Measurements from ENCODE around the gene DENND11.

The DENND11 gene

DNA sequence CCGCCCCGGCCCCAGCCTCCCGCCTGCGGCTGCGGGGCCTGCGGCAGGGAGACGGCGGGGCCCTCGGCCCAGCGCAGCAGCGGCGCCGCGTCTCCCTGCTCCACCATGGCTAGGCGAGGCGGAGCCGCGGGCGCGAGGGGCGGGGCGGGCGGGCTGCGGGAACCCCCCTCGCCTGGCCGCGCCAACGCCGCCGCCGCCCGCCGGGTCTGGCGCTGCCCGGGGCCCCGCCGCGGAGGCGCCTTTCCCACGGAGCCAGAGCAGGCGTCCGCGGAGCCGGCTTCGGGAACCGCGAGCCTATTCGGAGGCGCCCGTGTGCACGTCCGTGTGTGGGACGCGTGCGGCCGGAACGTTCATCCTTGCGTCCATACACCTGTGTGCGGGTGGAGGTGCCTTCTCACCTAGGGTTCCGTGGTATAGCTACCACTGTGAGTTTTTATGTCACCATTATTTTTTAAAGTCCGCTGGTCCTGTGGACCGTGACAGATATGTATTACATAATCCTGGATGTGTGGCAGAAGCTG, at the start of gene DENND11:
Gene DENND11, minus strand, starts transcription at position 120 of the 521 bp plus-strand sequence. Its CDS starts 13 bp downstream, at position 107.
- TF ChIP-seq GATA3 (IDR thresholded peaks at IDR 0.05; ENCODE audit: low read depth, low read length) (no peak), GATA2 (IDR thresholded peaks at IDR 0.05; ENCODE audit: low read depth, low read length) (no peak)

GRCh38 chr7:141748396-141748795, 46.4 kb upstream of the DENND11 start:
- TF ChIP-seq GATA2 (IDR thresholded peaks at IDR 0.05; ENCODE audit: low read depth, low read length): no peak

DNA sequence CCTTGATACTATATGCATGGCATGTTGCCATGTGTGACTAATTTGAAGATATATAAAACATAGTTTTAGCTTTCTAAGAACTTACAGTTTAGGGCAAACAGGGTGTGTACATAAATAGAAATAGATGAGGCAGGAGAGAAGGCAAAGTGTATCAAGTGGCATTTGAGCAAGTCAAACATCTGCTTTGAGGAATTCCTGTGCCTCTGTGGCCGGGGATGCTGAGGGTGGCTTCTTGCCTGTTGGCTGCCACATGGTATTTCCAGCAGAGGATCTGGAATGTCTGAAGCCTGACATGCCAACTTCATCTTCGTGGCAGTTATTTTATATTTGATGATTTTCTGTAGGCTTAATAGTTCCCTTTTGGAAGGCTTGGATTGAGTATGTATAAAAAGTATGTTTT, 42.2 kb upstream of the DENND11 start:
- no peak for TF ChIP-seq GATA3 (IDR thresholded peaks at IDR 0.05; ENCODE audit: low read depth, low read length)
- TF ChIP-seq GATA2 (IDR thresholded peaks at IDR 0.05; ENCODE audit: low read depth, low read length): no peak

- TF ChIP-seq GATA3 (IDR thresholded peaks at IDR 0.05; ENCODE audit: low read depth, low read length): no peak
These were observed 40.3 kb upstream of the DENND11 start for GRCh38 chr7:141742229-141742628.

DNA sequence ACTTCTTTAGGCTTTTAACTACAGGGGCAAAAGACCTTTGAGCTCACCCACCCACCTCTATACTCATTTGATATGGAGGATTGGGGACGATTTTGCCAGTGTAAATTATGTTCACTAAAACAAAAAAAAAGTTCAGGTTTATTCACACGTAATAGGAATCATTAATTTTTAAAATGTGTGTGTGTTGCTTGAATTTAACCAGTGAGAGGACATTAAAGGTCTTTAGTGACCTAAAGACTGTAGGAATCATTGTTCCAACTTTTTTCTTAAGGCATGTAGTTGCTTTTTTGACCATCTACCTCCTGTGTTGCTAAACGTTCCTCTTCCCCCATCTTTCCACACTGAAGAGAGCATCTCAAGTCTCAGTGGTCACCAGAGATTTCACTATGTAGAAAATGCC, 37.3 kb upstream of the DENND11 start:
- TF ChIP-seq GATA3 (IDR thresholded peaks at IDR 0.05; ENCODE audit: low read depth, low read length) (no peak), GATA2 (IDR thresholded peaks at IDR 0.05; ENCODE audit: low read depth, low read length) (no peak)

GRCh38 chr7:141738592-141739013, 36.6 kb upstream of the DENND11 start:
- TF ChIP-seq GATA3 (IDR thresholded peaks at IDR 0.05; ENCODE audit: low read depth, low read length): no peak
- TF ChIP-seq GATA2 (IDR thresholded peaks at IDR 0.05; ENCODE audit: low read depth, low read length): no peak

DNA sequence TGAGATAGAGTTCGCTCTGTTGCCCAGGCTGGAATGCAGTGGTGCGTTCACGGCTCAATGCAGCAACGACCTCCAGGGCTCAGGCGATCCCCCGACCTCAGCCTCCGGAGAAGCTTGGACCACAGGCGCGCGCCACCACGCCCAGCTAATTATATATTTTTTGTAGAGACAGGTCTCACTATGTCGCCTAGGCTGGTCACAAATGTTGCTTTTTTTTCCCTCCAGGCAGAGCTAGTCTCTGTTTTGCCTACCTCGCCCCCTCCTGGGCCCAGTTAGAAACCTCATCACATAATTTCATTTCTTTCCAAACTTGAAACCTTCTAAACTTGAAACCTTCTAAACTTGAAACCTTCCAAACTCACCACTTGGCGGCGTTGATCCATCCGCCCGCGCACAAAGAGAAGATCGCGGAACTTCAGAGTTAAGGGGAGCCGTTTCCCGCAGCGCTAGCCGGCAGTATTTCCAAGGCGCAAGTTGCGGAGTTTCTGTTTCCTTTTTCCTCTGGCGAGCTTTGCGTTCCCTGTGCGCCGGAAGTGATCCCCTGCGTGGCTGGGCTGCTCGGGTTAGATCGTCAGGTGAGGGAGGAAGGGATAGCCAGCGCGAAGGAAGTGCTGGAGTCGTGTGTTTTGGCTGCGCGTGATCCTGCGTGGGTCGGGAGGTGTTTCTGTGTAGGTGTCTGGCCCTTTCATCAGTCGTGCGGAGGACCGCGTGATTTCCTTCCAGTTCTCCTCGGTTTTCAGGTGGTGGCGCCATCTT, 36.0 kb upstream of the DENND11 start, which contains the start of gene SSBP1:
Gene SSBP1, plus strand, starts transcription at position 523 of the 756 bp plus-strand sequence. CDS start 809 bp downstream, outside the sequence.
- TF ChIP-seq GATA2 (IDR thresholded peaks at IDR 0.05; ENCODE audit: low read depth, low read length) (no peak; the same call in 1 of the 2 replicates), GATA3 (IDR thresholded peaks at IDR 0.05; ENCODE audit: low read depth, low read length) (no peak)

DNA sequence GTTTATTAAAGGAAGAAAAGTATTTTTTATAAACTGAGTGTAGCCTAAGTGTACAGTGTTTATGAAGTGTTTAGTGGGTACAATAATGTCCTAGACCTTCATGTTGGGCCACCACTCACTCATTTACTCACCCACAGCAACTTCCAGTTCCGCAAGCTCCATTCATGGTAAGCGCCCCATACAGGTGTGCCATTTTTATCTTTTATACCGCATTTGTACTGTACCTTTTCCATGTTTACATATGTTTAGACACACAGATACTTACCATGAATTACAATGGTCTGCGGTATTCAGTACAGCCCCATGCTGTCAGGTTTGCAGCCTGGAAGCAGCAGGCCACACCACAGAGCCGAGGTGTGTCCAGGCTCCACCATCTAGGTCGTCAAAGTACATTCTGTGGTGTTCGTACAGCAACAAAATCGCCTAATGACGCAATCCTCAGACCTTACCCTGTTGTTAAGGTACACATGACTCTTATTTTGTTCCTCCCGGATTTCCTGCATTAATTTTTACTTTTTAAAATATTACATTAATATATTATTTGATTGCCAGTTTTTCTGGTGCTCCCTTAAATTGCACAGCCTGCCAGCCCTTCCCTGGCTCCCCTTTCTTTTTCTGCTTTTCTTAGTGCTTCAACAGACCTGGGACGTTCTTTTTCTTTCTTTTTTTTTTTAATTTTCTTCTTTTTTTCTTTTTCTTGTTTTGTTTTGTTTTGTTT, 35.3 kb upstream of the DENND11 start:
- TF ChIP-seq GATA2 (IDR thresholded peaks at IDR 0.05; ENCODE audit: low read depth, low read length) (no peak), GATA3 (IDR thresholded peaks at IDR 0.05; ENCODE audit: low read depth, low read length) (no peak)

- no peak for TF ChIP-seq GATA2 (IDR thresholded peaks at IDR 0.05; ENCODE audit: low read depth, low read length)
- TF ChIP-seq GATA3 (IDR thresholded peaks at IDR 0.05; ENCODE audit: low read depth, low read length): no peak
These were observed 29.6 kb upstream of the DENND11 start for GRCh38 chr7:141731476-141732149.

- no peak for TF ChIP-seq GATA3 (IDR thresholded peaks at IDR 0.05; ENCODE audit: low read depth, low read length)
- TF ChIP-seq GATA2 (IDR thresholded peaks at IDR 0.05; ENCODE audit: low read depth, low read length): no peak
These were observed 27.1 kb upstream of the DENND11 start for GRCh38 chr7:141729020-141729419.

DNA sequence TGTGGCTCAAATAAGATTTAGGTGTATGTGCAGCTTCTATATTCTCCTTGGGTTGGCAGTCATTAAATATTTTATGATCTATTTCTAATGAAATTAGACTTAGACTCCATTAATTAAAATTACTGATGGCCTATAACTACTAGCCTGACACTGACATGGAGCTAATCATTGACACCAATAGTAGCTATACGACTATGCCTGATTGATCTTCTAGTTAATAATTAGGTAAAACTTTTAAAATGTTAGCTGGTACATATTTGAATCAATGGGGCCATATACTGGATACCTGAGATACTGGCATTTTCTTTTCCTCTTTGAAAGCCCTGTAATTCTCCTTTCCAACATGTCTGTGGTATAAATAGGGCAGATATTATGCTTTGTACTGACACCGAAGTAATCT, 20.6 kb upstream of the DENND11 start:
- TF ChIP-seq GATA2 (IDR thresholded peaks at IDR 0.05; ENCODE audit: low read depth, low read length) (no peak), GATA3 (IDR thresholded peaks at IDR 0.05; ENCODE audit: low read depth, low read length) (no peak)

DNA sequence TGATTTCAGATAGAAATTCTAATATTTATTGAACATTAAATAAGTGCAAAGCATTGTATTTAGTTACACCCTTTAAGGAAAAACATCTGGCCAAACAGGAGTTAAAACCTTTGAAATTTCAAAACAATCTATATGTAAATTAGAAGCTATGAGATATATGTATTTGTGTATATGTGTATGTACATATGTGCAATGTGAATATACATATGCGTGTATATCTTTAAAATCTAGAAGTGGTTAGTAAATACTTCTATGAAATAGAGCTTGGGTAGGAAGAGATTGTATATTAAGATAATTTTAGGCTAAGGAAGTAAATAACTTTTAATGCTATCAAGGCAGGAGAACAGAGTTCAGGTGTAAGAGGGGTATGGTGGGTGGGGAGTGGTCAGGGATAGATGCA, 15.5 kb upstream of the DENND11 start:
- TF ChIP-seq GATA2 (IDR thresholded peaks at IDR 0.05; ENCODE audit: low read depth, low read length) (no peak), GATA3 (IDR thresholded peaks at IDR 0.05; ENCODE audit: low read depth, low read length) (no peak)

- TF ChIP-seq GATA3 (IDR thresholded peaks at IDR 0.05; ENCODE audit: low read depth, low read length) (no peak), GATA2 (IDR thresholded peaks at IDR 0.05; ENCODE audit: low read depth, low read length) (no peak)
These were observed 14.1 kb upstream of the DENND11 start for GRCh38 chr7:141715794-141716689.
